Measurements from ENCODE around the gene SMCR8. TPM values are rescaled to one million over a fixed set of nuclear protein-coding genes. Genes with fewer than 3 reads are reported as not detected.

Gene SMCR8
- total RNA-seq, 1 donor from 2014 or later, result 13.4 TPM

GRCh38 chr17:18320301-18320700, 5.2 kb downstream of the SMCR8 start:
- Histone ChIP-seq H3K36me3 (ENCODE audit: control insufficient read depth, insufficient read depth, low read length) (peaks cover 30% of the 10 kb centered on the region), H3K27me3 (ENCODE audit: control insufficient read depth, insufficient read depth, low read length) (no peaks in the 10 kb centered on the region), H3K4me3 (ENCODE audit: low read depth, low read length) (no peak overlapping the region)
- FAIRE-seq (no peak), DNase-seq (ENCODE audit: low read depth) (no peak)
- TF ChIP-seq, protein P1, sequence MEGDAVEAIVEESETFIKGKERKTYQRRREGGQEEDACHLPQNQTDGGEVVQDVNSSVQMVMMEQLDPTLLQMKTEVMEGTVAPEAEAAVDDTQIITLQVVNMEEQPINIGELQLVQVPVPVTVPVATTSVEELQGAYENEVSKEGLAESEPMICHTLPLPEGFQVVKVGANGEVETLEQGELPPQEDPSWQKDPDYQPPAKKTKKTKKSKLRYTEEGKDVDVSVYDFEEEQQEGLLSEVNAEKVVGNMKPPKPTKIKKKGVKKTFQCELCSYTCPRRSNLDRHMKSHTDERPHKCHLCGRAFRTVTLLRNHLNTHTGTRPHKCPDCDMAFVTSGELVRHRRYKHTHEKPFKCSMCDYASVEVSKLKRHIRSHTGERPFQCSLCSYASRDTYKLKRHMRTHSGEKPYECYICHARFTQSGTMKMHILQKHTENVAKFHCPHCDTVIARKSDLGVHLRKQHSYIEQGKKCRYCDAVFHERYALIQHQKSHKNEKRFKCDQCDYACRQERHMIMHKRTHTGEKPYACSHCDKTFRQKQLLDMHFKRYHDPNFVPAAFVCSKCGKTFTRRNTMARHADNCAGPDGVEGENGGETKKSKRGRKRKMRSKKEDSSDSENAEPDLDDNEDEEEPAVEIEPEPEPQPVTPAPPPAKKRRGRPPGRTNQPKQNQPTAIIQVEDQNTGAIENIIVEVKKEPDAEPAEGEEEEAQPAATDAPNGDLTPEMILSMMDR (IDR thresholded peaks at IDR 0.05; ENCODE audit: insufficient read depth, low read length, severe bottlenecking), result no peak

DNA sequence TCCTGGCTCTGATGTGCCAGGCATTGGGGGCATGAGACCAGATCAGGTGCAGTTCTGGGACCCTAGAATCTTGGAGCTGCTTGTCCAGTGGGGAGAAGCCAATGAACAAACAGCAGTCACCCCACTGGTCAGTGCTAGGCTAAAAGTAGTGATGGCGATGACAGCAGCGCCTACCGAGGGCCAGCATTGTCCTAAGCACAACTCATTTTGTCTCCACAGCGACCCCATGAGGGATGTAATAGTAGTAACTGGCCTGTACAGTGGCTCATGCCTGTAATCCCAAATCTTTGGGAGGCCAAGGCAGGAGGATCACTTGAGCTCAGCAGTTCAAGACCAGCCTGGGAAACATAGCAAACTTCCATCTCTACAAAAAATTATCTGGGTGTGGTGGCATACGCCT, 6.2 kb downstream of the SMCR8 start:
- Histone ChIP-seq H3K36me3 (ENCODE audit: control insufficient read depth, insufficient read depth, low read length) (peaks cover 30% of the 10 kb centered on the region), H3K27me3 (ENCODE audit: control insufficient read depth, insufficient read depth, low read length) (no peaks in the 10 kb centered on the region), H3K4me3 (ENCODE audit: low read depth, low read length) (no peak overlapping the region)
- TF ChIP-seq, protein P1 (IDR thresholded peaks at IDR 0.05; ENCODE audit: insufficient read depth, low read length, severe bottlenecking), result peak; percentile 36
- FAIRE-seq, result no peak
- peak; percentile 23 for DNase-seq (ENCODE audit: low read depth)

- Histone ChIP-seq H3K27me3 (ENCODE audit: control insufficient read depth, insufficient read depth, low read length) (no peaks in the 10 kb centered on the region), H3K4me3 (ENCODE audit: low read depth, low read length) (no peak overlapping the region), H3K36me3 (ENCODE audit: control insufficient read depth, insufficient read depth, low read length) (peaks cover 28% of the 10 kb centered on the region)
- DNase-seq (ENCODE audit: low read depth) (no peak), FAIRE-seq (no peak)
- TF ChIP-seq, protein P1 (IDR thresholded peaks at IDR 0.05; ENCODE audit: insufficient read depth, low read length, severe bottlenecking), result no peak
These were observed 7.4 kb downstream of the SMCR8 start for GRCh38 chr17:18322522-18322921.

DNA sequence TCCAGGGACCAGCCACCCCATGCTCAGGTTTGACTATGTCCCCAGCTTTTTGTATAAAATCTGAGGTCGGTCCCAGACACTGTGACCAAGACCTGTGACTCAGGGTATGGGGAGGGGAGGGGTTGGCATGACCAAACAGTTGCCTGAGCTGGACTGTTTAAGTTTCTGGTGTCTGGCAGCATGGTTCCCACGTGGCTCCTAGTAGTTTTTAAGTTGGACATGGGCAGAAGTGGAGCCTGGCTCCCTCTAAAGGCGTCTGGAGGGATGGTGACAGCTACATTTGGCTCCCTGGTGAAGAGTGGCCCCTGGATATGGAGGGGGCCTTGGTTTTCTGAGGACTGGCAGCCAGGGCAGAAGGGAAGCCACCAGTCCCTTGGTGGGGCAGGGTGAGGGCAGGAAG, 7.9 kb downstream of the SMCR8 start:
- H3K36me3 ChIP-seq (ENCODE audit: control insufficient read depth, insufficient read depth, low read length), result peaks cover 25% of the 10 kb centered on the region

GRCh38 chr17:18323507-18324139, 8.5 kb downstream of the SMCR8 start:
- Histone ChIP-seq H3K4me3 (ENCODE audit: low read depth, low read length) (no peak overlapping the region), H3K27me3 (ENCODE audit: control insufficient read depth, insufficient read depth, low read length) (no peaks in the 10 kb centered on the region), H3K36me3 (ENCODE audit: control insufficient read depth, insufficient read depth, low read length) (peaks cover 25% of the 10 kb centered on the region)
- TF ChIP-seq, protein P1 (IDR thresholded peaks at IDR 0.05; ENCODE audit: insufficient read depth, low read length, severe bottlenecking), result no peak
- DNase-seq (ENCODE audit: low read depth) (no peak), FAIRE-seq (no peak)

More for the DNA sequence above, 7.9 kb downstream of the SMCR8 start:
- Histone ChIP-seq H3K4me3 (ENCODE audit: low read depth, low read length) (no peak overlapping the region), H3K27me3 (ENCODE audit: control insufficient read depth, insufficient read depth, low read length) (no peaks in the 10 kb centered on the region)
- DNase-seq (ENCODE audit: low read depth), result peak; percentile 31
- FAIRE-seq, result no peak
- TF ChIP-seq, protein P1 (IDR thresholded peaks at IDR 0.05; ENCODE audit: insufficient read depth, low read length, severe bottlenecking), result peak; percentile 13
